ENCODE data around the gene PTPN1. TPM values are rescaled to one million over a fixed set of nuclear protein-coding genes. Genes with fewer than 3 reads are reported as not detected.

Gene PTPN1
- polyA plus RNA-seq, 2 donors, result 17.7 to 18.0 TPM

DNA sequence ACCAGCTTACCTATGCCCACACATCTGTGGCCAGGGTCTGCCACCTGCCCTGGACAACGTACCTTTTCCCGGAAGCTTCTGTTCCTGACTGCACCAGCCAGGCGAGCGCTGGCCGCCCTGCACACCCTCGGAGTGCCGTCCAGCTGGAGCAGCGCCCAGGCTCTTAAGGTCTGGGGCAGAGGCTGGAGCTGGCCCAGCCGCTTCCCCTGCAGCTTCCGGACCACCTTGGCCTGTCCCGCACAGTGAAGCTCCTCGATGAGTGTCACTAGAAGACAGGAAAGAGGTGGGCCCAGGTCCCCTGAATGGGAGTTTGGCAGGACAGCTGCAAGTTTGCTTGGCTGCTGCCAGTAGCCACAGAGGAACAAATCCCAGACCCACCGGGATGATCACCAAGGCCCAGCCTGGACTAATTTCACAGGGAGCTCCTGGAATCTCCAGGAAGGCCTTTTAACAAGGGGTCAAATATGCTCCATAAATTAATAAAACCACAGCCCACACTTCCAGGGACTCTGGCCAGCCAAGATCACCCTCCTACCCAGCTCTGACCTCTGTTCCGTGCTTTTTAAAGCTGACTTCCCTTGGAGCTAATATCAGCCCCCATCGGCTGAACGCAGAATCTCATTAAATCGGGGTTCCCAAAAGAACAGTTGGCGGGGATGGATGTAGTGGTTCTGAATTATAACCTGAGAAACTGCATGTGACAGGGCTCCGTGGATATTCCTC, 82.3 kb downstream of the PTPN1 start:
- no peak overlapping the region for H3K4me3 ChIP-seq (ENCODE audit: low read depth in 1 of 2, low read length in 2 of 2)
- H3K27me3 ChIP-seq (ENCODE audit: control insufficient read depth in 1 of 2, insufficient read depth in 2 of 2, low read length in 2 of 2), result no peaks in the 10 kb centered on the region
- 53 to 63% methylated on average over 19 of the region's 19 CpGs for WGBS, 2 donors
- H3K27ac ChIP-seq (ENCODE audit: low read depth in 2 of 2, low read length in 1 of 2), result no peak overlapping the region
- no peaks in the 10 kb centered on the region for H3K9me3 ChIP-seq (ENCODE audit: control insufficient read depth in 2 of 2, insufficient read depth in 1 of 2, low read depth in 1 of 2, low read length in 1 of 2)
- H3K4me1 ChIP-seq (ENCODE audit: control insufficient read depth in 2 of 2, insufficient read depth in 2 of 2, low read length in 1 of 2), result peaks cover 2 to 14% of the 10 kb centered on the region in 2 donors
- peaks cover 0 to 2% of the 10 kb centered on the region in 2 donors for H3K36me3 ChIP-seq (ENCODE audit: control insufficient read depth in 2 of 2, insufficient read depth in 2 of 2, low read length in 1 of 2)

DNA sequence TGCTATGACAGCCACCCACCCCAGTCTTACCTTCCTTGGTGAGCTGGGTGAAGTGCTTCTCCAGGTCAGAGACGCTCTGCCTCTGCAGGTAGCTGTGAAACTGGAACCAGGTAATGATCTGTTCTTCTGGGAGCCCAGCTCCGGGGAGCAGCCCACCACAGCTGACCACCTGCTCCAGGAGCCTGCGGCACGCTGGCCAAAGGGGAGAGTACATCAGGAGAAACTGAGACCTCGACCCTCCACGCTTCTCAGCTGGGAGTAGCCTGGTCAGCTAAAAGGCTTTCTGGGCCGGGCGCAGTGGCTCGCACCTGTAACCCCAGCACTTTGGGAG, 82.8 kb downstream of the PTPN1 start:
- WGBS, 2 donors, result 92 to 93% methylated on average over 9 of the region's 9 CpGs
- no peak overlapping the region for H3K27ac ChIP-seq (ENCODE audit: low read depth in 2 of 2, low read length in 1 of 2)
- peaks cover 2 to 13% of the 10 kb centered on the region in 2 donors for H3K4me1 ChIP-seq (ENCODE audit: control insufficient read depth in 2 of 2, insufficient read depth in 2 of 2, low read length in 1 of 2)

DNA sequence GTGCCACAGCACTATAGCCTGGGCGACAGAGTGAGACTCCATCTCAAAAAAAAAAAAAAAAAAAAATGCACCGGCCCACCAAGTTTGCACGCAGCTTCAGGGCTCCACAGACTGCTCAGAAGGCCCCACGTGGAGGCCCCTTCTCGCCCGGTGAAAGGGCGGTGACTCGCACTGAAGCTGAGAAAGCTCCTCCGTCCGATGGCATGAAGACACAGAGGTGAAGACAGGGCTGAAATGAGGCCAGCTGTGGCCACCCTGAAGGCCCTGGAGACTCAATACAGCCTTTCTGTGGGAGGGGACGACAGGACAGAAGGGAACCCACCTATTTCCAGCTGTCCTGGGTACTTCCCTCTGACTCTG, 84.0 kb downstream of the PTPN1 start:
- H3K9me3 ChIP-seq (ENCODE audit: control insufficient read depth in 2 of 2, insufficient read depth in 1 of 2, low read depth in 1 of 2, low read length in 1 of 2), result no peaks in the 10 kb centered on the region
- WGBS, 2 donors, result 74 to 75% methylated on average over 11 of the region's 11 CpGs

More for the DNA sequence above, 82.8 kb downstream of the PTPN1 start:
- Histone ChIP-seq H3K27me3 (ENCODE audit: control insufficient read depth in 1 of 2, insufficient read depth in 2 of 2, low read length in 2 of 2) (no peaks in the 10 kb centered on the region), H3K9me3 (ENCODE audit: control insufficient read depth in 2 of 2, insufficient read depth in 1 of 2, low read depth in 1 of 2, low read length in 1 of 2) (no peaks in the 10 kb centered on the region), H3K4me3 (ENCODE audit: low read depth in 1 of 2, low read length in 2 of 2) (no peak overlapping the region), H3K36me3 (ENCODE audit: control insufficient read depth in 2 of 2, insufficient read depth in 2 of 2, low read length in 1 of 2) (peaks cover 0 to 2% of the 10 kb centered on the region in 2 donors)

DNA sequence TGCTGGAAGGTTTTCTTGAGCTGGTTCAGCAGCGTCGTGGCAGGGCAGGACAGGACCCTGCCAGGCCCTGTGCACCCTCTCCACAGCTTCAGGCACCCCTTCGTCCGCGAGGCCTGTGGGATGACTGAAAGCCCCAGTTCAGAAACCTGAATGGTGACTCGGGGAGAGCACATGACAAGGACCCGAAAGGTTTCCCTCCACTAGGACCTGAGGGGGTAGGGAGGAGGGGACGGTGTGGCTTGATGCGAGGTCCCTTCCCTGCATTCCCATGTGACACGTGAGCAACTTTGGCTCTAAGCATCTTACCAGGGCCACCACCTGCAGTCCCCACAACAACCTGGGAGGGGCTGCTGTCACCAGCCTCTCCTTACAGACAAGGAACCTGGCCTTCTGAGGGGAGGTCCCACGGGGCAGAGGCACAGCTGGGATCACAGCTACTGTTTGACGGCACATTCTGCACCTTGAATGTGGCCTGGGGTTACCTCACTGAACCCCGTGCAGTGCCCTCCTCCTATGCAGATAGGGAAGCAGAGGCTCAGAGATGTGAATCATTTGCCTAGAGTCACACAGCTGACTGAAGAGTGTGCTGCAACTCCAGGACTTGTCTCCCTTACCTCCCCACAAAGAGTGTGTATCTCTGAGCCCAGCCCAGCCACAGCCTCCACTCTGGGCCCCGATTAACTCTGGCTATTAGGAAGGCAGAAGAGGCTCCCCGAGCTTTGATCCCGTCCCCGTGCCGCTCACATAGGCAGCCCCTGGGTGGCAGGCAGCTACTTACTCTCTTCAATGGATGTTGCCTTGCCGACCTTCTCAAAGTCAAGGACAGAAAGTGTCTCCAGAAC, 84.6 kb downstream of the PTPN1 start:
- Histone ChIP-seq H3K27me3 (ENCODE audit: control insufficient read depth in 1 of 2, insufficient read depth in 2 of 2, low read length in 2 of 2) (no peaks in the 10 kb centered on the region), H3K36me3 (ENCODE audit: control insufficient read depth in 2 of 2, insufficient read depth in 2 of 2, low read length in 1 of 2) (peaks cover 0 to 2% of the 10 kb centered on the region in 2 donors), H3K9me3 (ENCODE audit: control insufficient read depth in 2 of 2, insufficient read depth in 1 of 2, low read depth in 1 of 2, low read length in 1 of 2) (no peaks in the 10 kb centered on the region), H3K4me3 (ENCODE audit: low read depth in 1 of 2, low read length in 2 of 2) (no peak overlapping the region), H3K4me1 (ENCODE audit: control insufficient read depth in 2 of 2, insufficient read depth in 2 of 2, low read length in 1 of 2) (peaks cover 2 to 11% of the 10 kb centered on the region in 2 donors), H3K27ac (ENCODE audit: low read depth in 2 of 2, low read length in 1 of 2) (no peak overlapping the region)
- 47 to 50% methylated on average over 19 of the region's 19 CpGs for WGBS, 2 donors

More for the DNA sequence above, 84.0 kb downstream of the PTPN1 start:
- Histone ChIP-seq H3K27me3 (ENCODE audit: control insufficient read depth in 1 of 2, insufficient read depth in 2 of 2, low read length in 2 of 2) (no peaks in the 10 kb centered on the region), H3K4me1 (ENCODE audit: control insufficient read depth in 2 of 2, insufficient read depth in 2 of 2, low read length in 1 of 2) (peaks cover 2 to 11% of the 10 kb centered on the region in 2 donors), H3K27ac (ENCODE audit: low read depth in 2 of 2, low read length in 1 of 2) (no peak overlapping the region), H3K36me3 (ENCODE audit: control insufficient read depth in 2 of 2, insufficient read depth in 2 of 2, low read length in 1 of 2) (peaks cover 0 to 2% of the 10 kb centered on the region in 2 donors), H3K4me3 (ENCODE audit: low read depth in 1 of 2, low read length in 2 of 2) (no peak overlapping the region)

DNA sequence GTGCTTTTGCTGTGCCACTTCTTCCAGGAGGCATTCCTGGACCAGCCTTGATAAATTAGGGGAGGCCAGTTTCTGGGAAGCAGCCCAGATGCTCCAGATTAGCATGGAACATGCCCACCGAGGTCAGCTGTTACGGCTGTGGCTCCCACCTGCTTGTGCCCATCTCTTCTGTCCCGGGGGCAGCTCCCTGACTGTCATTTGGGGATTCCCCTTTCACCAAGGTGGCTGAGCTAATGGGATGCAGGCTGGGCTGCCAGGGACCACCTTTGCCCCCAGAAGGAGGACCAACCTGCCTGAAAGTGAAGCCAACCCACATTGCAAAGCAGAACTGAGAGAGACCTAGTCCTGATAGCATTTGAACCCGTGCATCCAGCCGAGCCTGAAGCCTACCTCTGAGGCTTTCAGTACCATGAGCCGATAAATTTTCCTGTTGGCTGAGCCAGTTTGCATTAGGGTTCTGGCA, 85.3 kb downstream of the PTPN1 start:
- 49 to 52% methylated on average over 6 of the region's 6 CpGs for WGBS, 2 donors
- Histone ChIP-seq H3K9me3 (ENCODE audit: control insufficient read depth in 2 of 2, insufficient read depth in 1 of 2, low read depth in 1 of 2, low read length in 1 of 2) (no peaks in the 10 kb centered on the region), H3K27me3 (ENCODE audit: control insufficient read depth in 1 of 2, insufficient read depth in 2 of 2, low read length in 2 of 2) (no peaks in the 10 kb centered on the region), H3K36me3 (ENCODE audit: control insufficient read depth in 2 of 2, insufficient read depth in 2 of 2, low read length in 1 of 2) (no peaks in the 10 kb centered on the region), H3K4me3 (ENCODE audit: low read depth in 1 of 2, low read length in 2 of 2) (no peak overlapping the region), H3K4me1 (ENCODE audit: control insufficient read depth in 2 of 2, insufficient read depth in 2 of 2, low read length in 1 of 2) (peaks cover 2 to 11% of the 10 kb centered on the region in 2 donors), H3K27ac (ENCODE audit: low read depth in 2 of 2, low read length in 1 of 2) (no peak overlapping the region)

DNA sequence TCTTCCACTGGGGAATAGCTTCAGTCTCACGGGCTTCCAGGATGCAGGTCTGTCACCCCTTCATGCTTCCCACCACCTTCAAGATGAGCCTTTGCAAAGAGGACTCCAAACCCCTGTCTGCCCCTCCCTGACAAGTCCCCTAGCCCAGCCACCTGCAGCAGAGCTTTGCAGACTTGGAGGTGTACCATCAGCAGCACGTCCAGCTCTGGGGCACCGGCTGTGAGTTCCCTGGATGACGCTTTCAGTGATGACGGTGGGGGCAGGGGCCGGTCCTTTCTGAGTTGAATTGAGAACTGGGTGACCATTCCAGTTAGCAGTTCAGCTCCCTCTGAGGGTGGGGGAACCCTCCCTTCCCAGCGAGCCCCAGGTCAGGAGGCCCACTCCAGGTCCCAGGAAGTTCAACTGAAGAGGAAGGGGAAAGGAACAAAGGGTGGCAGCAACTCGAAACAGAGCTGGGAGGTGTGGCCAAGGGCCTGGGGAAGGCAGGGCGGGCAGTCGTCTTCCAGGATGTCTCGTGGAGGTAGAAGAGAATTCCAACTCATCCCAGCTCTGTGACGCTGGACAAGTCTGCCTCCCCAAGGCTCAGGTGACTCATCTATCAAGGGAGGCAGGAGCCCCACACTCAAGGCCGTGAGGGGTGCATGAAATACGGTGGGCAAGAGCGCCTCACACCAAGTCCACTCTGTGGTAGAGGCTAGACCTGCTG, 86.0 kb downstream of the PTPN1 start:
- H3K4me1 ChIP-seq (ENCODE audit: control insufficient read depth in 2 of 2, insufficient read depth in 2 of 2, low read length in 1 of 2), result peaks cover 2 to 11% of the 10 kb centered on the region in 2 donors
- 28 to 32% methylated on average over 15 of the region's 15 CpGs for WGBS, 2 donors
- H3K9me3 ChIP-seq (ENCODE audit: control insufficient read depth in 2 of 2, insufficient read depth in 1 of 2, low read depth in 1 of 2, low read length in 1 of 2), result no peaks in the 10 kb centered on the region
- no peak overlapping the region for H3K4me3 ChIP-seq (ENCODE audit: low read depth in 1 of 2, low read length in 2 of 2)
- H3K36me3 ChIP-seq (ENCODE audit: control insufficient read depth in 2 of 2, insufficient read depth in 2 of 2, low read length in 1 of 2), result no peaks in the 10 kb centered on the region
- H3K27ac ChIP-seq (ENCODE audit: low read depth in 2 of 2, low read length in 1 of 2), result no peak overlapping the region
- H3K27me3 ChIP-seq (ENCODE audit: control insufficient read depth in 1 of 2, insufficient read depth in 2 of 2, low read length in 2 of 2), result no peaks in the 10 kb centered on the region

DNA sequence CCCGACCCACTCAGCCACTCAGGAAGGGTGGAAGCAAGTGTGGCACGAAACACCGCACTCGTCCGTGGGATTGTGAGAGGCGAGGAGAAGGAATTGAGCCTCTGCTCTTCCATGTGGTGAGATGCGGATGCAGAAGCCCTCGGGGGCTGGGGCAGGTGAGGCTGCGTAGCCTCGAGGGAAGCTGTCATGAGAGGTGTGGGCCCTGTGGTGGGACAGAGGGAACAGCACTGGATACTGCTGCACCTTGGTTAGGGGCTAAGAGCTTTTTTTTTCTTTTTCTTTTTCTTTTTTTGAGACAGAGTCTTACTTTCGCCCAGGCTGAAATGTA, 86.5 kb downstream of the PTPN1 start:
- Histone ChIP-seq H3K4me1 (ENCODE audit: control insufficient read depth in 2 of 2, insufficient read depth in 2 of 2, low read length in 1 of 2) (peaks cover 2 to 11% of the 10 kb centered on the region in 2 donors), H3K36me3 (ENCODE audit: control insufficient read depth in 2 of 2, insufficient read depth in 2 of 2, low read length in 1 of 2) (no peaks in the 10 kb centered on the region), H3K9me3 (ENCODE audit: control insufficient read depth in 2 of 2, insufficient read depth in 1 of 2, low read depth in 1 of 2, low read length in 1 of 2) (no peaks in the 10 kb centered on the region), H3K27me3 (ENCODE audit: control insufficient read depth in 1 of 2, insufficient read depth in 2 of 2, low read length in 2 of 2) (no peaks in the 10 kb centered on the region), H3K4me3 (ENCODE audit: low read depth in 1 of 2, low read length in 2 of 2) (no peak overlapping the region), H3K27ac (ENCODE audit: low read depth in 2 of 2, low read length in 1 of 2) (no peak overlapping the region)
- 85 to 88% methylated on average over 11 of the region's 11 CpGs for WGBS, 2 donors

DNA sequence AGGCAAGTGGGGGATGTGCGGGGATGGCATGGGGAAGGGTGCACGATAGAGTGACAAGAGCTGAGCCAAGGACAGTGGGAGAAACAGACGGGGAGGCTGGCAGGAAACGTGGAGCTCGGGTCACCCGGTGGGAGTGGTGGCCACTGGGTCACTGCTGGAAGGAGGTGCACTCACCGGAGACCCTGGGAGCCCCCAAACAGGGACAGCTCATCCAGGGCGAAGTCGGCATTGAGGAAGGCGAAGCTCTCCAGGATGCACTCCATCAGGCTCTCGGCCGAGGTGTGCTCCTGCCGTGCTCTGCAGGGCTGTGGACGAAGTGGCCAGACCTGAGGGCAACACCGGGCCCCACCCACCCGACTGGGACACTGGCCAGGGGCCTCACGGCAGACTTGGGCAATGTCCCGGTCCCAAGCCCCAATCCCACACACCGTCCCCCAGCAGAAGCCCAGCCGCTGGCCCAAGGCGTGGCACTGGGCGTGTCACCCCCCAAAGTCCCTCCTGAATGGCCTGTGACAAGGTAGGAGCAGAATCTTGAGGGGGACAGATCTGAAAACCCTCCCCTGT, 87.3 kb downstream of the PTPN1 start:
- Histone ChIP-seq H3K4me3 (ENCODE audit: low read depth in 1 of 2, low read length in 2 of 2) (no peak overlapping the region), H3K4me1 (ENCODE audit: control insufficient read depth in 2 of 2, insufficient read depth in 2 of 2, low read length in 1 of 2) (peaks cover 2 to 9% of the 10 kb centered on the region in 2 donors), H3K27ac (ENCODE audit: low read depth in 2 of 2, low read length in 1 of 2) (no peak overlapping the region), H3K36me3 (ENCODE audit: control insufficient read depth in 2 of 2, insufficient read depth in 2 of 2, low read length in 1 of 2) (no peaks in the 10 kb centered on the region), H3K27me3 (ENCODE audit: control insufficient read depth in 1 of 2, insufficient read depth in 2 of 2, low read length in 2 of 2) (no peaks in the 10 kb centered on the region), H3K9me3 (ENCODE audit: control insufficient read depth in 2 of 2, insufficient read depth in 1 of 2, low read depth in 1 of 2, low read length in 1 of 2) (no peaks in the 10 kb centered on the region)
- WGBS, 2 donors, result 72 to 82% methylated on average over 22 of the region's 22 CpGs

DNA sequence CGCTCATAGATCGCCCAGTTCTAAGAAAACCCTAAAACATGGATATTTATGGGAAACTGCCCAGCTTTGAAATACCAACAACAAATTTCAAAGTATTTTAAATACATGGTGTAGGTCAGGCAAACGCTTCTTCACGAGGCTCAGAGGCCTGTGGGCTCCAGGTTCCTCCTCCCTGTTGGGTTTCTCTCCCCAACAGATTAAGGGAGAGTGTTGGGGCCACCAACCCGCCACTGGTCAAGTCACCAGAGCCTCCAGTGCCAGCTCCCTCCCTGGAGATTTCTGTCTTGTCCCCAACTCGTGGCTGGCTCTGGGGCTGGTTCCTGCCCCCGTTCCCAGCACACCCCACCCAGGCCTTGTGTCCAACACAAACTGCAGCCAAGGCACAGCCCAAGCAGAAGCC, 87.9 kb downstream of the PTPN1 start:
- Histone ChIP-seq H3K36me3 (ENCODE audit: control insufficient read depth in 2 of 2, insufficient read depth in 2 of 2, low read length in 1 of 2) (no peaks in the 10 kb centered on the region), H3K4me1 (ENCODE audit: control insufficient read depth in 2 of 2, insufficient read depth in 2 of 2, low read length in 1 of 2) (peaks cover 2 to 9% of the 10 kb centered on the region in 2 donors), H3K27me3 (ENCODE audit: control insufficient read depth in 1 of 2, insufficient read depth in 2 of 2, low read length in 2 of 2) (no peaks in the 10 kb centered on the region), H3K27ac (ENCODE audit: low read depth in 2 of 2, low read length in 1 of 2) (no peak overlapping the region), H3K9me3 (ENCODE audit: control insufficient read depth in 2 of 2, insufficient read depth in 1 of 2, low read depth in 1 of 2, low read length in 1 of 2) (no peaks in the 10 kb centered on the region), H3K4me3 (ENCODE audit: low read depth in 1 of 2, low read length in 2 of 2) (no peak overlapping the region)
- 80 to 90% methylated on average over 7 of the region's 7 CpGs for WGBS, 2 donors
